ENCODE results near the gene VARS2.

VARS2 gene

DNA sequence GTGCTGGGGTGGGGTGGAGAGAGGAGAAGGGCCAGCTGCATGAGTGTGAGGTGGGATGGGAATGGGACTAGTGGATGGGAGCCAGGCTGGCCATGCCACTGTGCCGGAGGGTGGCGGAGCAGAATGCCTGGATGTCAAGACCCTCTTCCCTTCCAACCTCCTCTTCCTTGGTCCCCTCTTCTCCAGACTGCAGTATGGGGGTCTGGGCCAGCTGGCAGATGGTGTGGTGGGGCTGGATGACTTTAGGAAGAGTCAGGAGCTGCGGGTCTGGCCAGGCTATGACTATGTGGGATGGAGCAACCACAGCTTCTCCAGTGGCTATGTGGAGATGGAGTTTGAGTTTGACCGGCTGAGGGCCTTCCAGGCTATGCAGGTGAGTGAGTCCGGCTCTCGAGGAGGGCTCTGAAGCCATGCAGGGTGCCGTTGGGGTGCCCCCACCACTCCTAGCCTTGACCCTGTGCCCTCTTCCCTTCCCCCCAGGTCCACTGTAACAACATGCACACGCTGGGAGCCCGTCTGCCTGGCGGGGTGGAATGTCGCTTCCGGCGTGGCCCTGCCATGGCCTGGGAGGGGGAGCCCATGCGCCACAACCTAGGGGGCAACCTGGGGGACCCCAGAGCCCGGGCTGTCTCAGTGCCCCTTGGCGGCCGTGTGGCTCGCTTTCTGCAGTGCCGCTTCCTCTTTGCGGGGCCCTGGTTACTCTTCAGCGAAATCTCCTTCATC is 22.1 kb upstream of the VARS2 start:
- no peak for TF ChIP-seq CSDC2 (CRISPR knock-in tag; IDR thresholded peaks at IDR 0.05)
- no peak for TF ChIP-seq RARB (CRISPR knock-in tag; IDR thresholded peaks at IDR 0.05)
- TF ChIP-seq, protein P1, sequence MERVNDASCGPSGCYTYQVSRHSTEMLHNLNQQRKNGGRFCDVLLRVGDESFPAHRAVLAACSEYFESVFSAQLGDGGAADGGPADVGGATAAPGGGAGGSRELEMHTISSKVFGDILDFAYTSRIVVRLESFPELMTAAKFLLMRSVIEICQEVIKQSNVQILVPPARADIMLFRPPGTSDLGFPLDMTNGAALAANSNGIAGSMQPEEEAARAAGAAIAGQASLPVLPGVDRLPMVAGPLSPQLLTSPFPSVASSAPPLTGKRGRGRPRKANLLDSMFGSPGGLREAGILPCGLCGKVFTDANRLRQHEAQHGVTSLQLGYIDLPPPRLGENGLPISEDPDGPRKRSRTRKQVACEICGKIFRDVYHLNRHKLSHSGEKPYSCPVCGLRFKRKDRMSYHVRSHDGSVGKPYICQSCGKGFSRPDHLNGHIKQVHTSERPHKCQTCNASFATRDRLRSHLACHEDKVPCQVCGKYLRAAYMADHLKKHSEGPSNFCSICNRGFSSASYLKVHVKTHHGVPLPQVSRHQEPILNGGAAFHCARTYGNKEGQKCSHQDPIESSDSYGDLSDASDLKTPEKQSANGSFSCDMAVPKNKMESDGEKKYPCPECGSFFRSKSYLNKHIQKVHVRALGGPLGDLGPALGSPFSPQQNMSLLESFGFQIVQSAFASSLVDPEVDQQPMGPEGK (CRISPR knock-in tag; IDR thresholded peaks at IDR 0.05; ENCODE audit: borderline replicate concordance) = no peak
- TF ChIP-seq ZFP3 (CRISPR knock-in tag; IDR thresholded peaks at IDR 0.05) = no peak
- no peak for TF ChIP-seq TCF4 (CRISPR knock-in tag; IDR thresholded peaks at IDR 0.05; ENCODE audit: borderline replicate concordance)
- TF ChIP-seq ZC3H10 (CRISPR knock-in tag; IDR thresholded peaks at IDR 0.05) = no peak
- TF ChIP-seq, protein P2, sequence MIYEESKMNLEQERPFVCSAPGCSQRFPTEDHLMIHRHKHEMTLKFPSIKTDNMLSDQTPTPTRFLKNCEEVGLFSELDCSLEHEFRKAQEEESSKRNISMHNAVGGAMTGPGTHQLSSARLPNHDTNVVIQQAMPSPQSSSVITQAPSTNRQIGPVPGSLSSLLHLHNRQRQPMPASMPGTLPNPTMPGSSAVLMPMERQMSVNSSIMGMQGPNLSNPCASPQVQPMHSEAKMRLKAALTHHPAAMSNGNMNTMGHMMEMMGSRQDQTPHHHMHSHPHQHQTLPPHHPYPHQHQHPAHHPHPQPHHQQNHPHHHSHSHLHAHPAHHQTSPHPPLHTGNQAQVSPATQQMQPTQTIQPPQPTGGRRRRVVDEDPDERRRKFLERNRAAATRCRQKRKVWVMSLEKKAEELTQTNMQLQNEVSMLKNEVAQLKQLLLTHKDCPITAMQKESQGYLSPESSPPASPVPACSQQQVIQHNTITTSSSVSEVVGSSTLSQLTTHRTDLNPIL (CRISPR knock-in tag; IDR thresholded peaks at IDR 0.05; ENCODE audit: low read depth) = no peak
- TF ChIP-seq GLIS3 (CRISPR knock-in tag; IDR thresholded peaks at IDR 0.05) = no peak
- no peak for ATAC-seq

DNA sequence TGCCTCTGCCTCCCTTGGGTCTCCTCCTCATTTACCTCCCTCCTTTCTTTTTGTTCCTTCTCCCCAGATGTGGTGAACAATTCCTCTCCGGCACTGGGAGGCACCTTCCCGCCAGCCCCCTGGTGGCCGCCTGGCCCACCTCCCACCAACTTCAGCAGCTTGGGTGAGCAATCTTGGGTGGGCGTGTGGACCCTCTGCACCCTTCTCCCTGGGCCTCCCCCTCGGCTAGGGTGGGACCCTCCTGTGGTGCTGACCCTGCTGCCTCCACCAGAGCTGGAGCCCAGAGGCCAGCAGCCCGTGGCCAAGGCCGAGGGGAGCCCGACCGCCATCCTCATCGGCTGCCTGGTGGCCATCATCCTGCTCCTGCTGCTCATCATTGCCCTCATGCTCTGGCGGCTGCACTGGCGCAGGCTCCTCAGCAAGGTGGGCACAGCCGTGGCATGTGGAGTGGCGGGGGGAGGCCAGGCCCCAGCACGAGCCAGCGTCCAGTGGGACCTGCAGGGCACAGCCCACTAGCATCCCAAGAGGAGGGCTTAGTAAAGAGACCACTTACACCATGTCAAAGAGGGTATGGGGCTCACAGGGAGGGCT is 20.9 kb upstream of the VARS2 start:
- TF ChIP-seq, protein P2 (CRISPR knock-in tag; IDR thresholded peaks at IDR 0.05; ENCODE audit: low read depth) = no peak
- TF ChIP-seq ZC3H10 (CRISPR knock-in tag; IDR thresholded peaks at IDR 0.05) (no peak), ISL1 (CRISPR knock-in tag; IDR thresholded peaks at IDR 0.05) (no peak), ZFP3 (CRISPR knock-in tag; IDR thresholded peaks at IDR 0.05) (no peak), ESRRG (CRISPR knock-in tag; IDR thresholded peaks at IDR 0.05) (no peak), ZNF70 (CRISPR knock-in tag; IDR thresholded peaks at IDR 0.05) (no peak), TCF4 (CRISPR knock-in tag; IDR thresholded peaks at IDR 0.05; ENCODE audit: borderline replicate concordance) (no peak), ZNF8 (CRISPR knock-in tag; IDR thresholded peaks at IDR 0.05) (no peak), ZNF565 (CRISPR knock-in tag; conservative IDR thresholded peaks at IDR 0.05; ENCODE audit: low read depth) (no peak), OSR1 (CRISPR knock-in tag; IDR thresholded peaks at IDR 0.05) (no peak), SNAI2 (CRISPR knock-in tag; IDR thresholded peaks at IDR 0.05) (no peak), ZFP30 (CRISPR knock-in tag; IDR thresholded peaks at IDR 0.05) (no peak), ARNTL (CRISPR knock-in tag; IDR thresholded peaks at IDR 0.05; ENCODE audit: borderline replicate concordance, low read depth) (no peak), BACH2 (CRISPR knock-in tag; IDR thresholded peaks at IDR 0.05; ENCODE audit: borderline replicate concordance) (no peak), PPARA (CRISPR knock-in tag; IDR thresholded peaks at IDR 0.05; ENCODE audit: borderline replicate concordance) (no peak), RARB (CRISPR knock-in tag; IDR thresholded peaks at IDR 0.05) (no peak)
- TF ChIP-seq, protein P3, sequence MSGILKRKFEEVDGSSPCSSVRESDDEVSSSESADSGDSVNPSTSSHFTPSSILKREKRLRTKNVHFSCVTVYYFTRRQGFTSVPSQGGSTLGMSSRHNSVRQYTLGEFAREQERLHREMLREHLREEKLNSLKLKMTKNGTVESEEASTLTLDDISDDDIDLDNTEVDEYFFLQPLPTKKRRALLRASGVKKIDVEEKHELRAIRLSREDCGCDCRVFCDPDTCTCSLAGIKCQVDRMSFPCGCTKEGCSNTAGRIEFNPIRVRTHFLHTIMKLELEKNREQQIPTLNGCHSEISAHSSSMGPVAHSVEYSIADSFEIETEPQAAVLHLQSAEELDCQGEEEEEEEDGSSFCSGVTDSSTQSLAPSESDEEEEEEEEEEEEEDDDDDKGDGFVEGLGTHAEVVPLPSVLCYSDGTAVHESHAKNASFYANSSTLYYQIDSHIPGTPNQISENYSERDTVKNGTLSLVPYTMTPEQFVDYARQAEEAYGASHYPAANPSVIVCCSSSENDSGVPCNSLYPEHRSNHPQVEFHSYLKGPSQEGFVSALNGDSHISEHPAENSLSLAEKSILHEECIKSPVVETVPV (CRISPR knock-in tag; IDR thresholded peaks at IDR 0.05) = no peak
- TF ChIP-seq, protein P4, sequence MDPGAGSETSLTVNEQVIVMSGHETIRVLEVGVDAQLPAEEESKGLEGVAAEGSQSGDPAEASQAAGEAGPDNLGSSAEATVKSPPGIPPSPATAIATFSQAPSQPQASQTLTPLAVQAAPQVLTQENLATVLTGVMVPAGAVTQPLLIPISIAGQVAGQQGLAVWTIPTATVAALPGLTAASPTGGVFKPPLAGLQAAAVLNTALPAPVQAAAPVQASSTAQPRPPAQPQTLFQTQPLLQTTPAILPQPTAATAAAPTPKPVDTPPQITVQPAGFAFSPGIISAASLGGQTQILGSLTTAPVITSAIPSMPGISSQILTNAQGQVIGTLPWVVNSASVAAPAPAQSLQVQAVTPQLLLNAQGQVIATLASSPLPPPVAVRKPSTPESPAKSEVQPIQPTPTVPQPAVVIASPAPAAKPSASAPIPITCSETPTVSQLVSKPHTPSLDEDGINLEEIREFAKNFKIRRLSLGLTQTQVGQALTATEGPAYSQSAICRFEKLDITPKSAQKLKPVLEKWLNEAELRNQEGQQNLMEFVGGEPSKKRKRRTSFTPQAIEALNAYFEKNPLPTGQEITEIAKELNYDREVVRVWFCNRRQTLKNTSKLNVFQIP (CRISPR knock-in tag; IDR thresholded peaks at IDR 0.05; ENCODE audit: borderline replicate concordance, low read depth) = no peak
- TF ChIP-seq, protein P1 (CRISPR knock-in tag; IDR thresholded peaks at IDR 0.05; ENCODE audit: borderline replicate concordance) = no peak
- TF ChIP-seq, protein P5, sequence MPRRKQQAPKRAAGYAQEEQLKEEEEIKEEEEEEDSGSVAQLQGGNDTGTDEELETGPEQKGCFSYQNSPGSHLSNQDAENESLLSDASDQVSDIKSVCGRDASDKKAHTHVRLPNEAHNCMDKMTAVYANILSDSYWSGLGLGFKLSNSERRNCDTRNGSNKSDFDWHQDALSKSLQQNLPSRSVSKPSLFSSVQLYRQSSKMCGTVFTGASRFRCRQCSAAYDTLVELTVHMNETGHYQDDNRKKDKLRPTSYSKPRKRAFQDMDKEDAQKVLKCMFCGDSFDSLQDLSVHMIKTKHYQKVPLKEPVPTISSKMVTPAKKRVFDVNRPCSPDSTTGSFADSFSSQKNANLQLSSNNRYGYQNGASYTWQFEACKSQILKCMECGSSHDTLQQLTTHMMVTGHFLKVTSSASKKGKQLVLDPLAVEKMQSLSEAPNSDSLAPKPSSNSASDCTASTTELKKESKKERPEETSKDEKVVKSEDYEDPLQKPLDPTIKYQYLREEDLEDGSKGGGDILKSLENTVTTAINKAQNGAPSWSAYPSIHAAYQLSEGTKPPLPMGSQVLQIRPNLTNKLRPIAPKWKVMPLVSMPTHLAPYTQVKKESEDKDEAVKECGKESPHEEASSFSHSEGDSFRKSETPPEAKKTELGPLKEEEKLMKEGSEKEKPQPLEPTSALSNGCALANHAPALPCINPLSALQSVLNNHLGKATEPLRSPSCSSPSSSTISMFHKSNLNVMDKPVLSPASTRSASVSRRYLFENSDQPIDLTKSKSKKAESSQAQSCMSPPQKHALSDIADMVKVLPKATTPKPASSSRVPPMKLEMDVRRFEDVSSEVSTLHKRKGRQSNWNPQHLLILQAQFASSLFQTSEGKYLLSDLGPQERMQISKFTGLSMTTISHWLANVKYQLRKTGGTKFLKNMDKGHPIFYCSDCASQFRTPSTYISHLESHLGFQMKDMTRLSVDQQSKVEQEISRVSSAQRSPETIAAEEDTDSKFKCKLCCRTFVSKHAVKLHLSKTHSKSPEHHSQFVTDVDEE (CRISPR knock-in tag; IDR thresholded peaks at IDR 0.05) = no peak
- ATAC-seq = no peak; the same call in 2 of the 3 replicates

Data from SK-N-SH treated with all-trans-retinoic acid at 6 μM for 48 hours (cell line).